Measurements from ENCODE around the gene PHTF2.

The PHTF2 gene

DNA sequence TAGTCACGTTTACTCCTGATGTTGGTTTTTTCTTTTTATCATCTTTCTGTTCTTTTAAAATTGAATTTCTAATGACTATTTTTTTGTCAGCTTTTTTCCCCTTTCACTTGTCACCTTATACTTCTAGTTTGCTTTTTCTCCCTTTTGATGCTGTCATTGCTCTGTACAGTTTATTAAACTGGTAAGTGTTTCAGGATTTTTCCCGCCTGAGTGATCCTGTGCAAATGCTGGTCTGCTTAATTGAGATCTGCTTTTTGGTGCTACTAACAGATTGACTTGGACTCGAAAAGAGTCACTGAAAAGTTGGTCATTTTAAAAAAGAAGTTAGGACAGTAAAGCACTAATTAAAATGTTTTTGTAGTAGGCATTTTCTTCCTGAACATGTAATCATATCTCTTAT, 95.2 kb downstream of the PHTF2 start:
- Histone ChIP-seq H3K4me2 (ENCODE audit: low read length) (peak overlapping the region; percentile 54), H3K9me2 (replicated peaks; ENCODE audit: control insufficient read depth, low read length) (no peaks in the 10 kb centered on the region), H3K4me1 (ENCODE audit: control insufficient read depth, low read length) (peaks cover 59% of the 10 kb centered on the region), H3K27me3 (ENCODE audit: control insufficient read depth, low read length) (no peaks in the 10 kb centered on the region), H3K36me3 (ENCODE audit: control insufficient read depth, low read length) (peaks cover 3% of the 10 kb centered on the region; the same call in 1 of the 2 replicates), H3F3A (ENCODE audit: control insufficient read depth, insufficient read depth) (peaks cover 24% of the 10 kb centered on the region), H3K4me3 (ENCODE audit: low read length) (peak overlapping the region; percentile 36), H3K27ac (ENCODE audit: low read depth, low read length) (peak overlapping the region; percentile 70), H4K20me1 (ENCODE audit: control insufficient read depth, insufficient read depth, low read depth, low read length) (no peaks in the 10 kb centered on the region), H3K9me3 (ENCODE audit: control insufficient read depth, insufficient read depth, low read length) (no peaks in the 10 kb centered on the region), H3K79me2 (ENCODE audit: control insufficient read depth, low read length) (peaks cover 63% of the 10 kb centered on the region)
- no peak for TF ChIP-seq EZH2phosphoT487 (IDR thresholded peaks at IDR 0.05; ENCODE audit: borderline replicate concordance, low read length)
- TF ChIP-seq, protein P1, sequence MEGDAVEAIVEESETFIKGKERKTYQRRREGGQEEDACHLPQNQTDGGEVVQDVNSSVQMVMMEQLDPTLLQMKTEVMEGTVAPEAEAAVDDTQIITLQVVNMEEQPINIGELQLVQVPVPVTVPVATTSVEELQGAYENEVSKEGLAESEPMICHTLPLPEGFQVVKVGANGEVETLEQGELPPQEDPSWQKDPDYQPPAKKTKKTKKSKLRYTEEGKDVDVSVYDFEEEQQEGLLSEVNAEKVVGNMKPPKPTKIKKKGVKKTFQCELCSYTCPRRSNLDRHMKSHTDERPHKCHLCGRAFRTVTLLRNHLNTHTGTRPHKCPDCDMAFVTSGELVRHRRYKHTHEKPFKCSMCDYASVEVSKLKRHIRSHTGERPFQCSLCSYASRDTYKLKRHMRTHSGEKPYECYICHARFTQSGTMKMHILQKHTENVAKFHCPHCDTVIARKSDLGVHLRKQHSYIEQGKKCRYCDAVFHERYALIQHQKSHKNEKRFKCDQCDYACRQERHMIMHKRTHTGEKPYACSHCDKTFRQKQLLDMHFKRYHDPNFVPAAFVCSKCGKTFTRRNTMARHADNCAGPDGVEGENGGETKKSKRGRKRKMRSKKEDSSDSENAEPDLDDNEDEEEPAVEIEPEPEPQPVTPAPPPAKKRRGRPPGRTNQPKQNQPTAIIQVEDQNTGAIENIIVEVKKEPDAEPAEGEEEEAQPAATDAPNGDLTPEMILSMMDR (IDR thresholded peaks at IDR 0.05; ENCODE audit: low read depth, low read length, poor library complexity, severe bottlenecking) = no peak

DNA sequence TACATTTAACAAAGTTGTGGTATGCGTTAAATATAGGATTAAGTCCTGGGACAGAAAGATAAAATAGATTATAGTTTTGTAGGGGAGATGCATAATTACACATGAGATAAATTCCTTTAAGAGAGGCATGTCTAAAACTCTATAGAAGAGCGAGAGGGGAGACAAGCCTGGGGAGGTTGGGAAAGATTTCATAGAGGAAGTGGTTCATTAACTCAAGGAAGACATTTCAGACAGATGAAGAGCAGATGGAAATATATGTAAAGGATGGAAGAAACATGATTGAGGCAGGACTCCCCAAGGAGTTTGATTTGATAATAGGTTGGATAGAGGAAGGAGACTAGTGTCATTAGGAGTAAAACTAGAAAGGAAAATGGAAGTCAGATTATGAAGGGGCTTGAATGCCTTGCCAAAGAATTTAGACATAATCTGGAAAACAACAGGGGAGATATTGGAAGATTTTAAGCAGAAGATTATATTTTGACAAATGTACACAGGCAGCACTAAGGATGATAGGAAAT, 96.1 kb downstream of the PHTF2 start:
- Histone ChIP-seq H4K20me1 (ENCODE audit: control insufficient read depth, insufficient read depth, low read depth, low read length) (no peaks in the 10 kb centered on the region), H3K9me3 (ENCODE audit: control insufficient read depth, insufficient read depth, low read length) (no peaks in the 10 kb centered on the region), H3K79me2 (ENCODE audit: control insufficient read depth, low read length) (peaks cover 58% of the 10 kb centered on the region), H3K9me2 (replicated peaks; ENCODE audit: control insufficient read depth, low read length) (no peaks in the 10 kb centered on the region), H3K4me3 (ENCODE audit: low read length) (peak overlapping the region; percentile 36), H3K4me2 (ENCODE audit: low read length) (peak overlapping the region; percentile 54), H3K27me3 (ENCODE audit: control insufficient read depth, low read length) (no peaks in the 10 kb centered on the region), H3F3A (ENCODE audit: control insufficient read depth, insufficient read depth) (peaks cover 18% of the 10 kb centered on the region), H3K36me3 (ENCODE audit: control insufficient read depth, low read length) (peaks cover 3% of the 10 kb centered on the region; the same call in 1 of the 2 replicates), H3K27ac (ENCODE audit: low read depth, low read length) (peak overlapping the region; percentile 70), H3K4me1 (ENCODE audit: control insufficient read depth, low read length) (peaks cover 59% of the 10 kb centered on the region)
- TF ChIP-seq, protein P1 (IDR thresholded peaks at IDR 0.05; ENCODE audit: low read depth, low read length, poor library complexity, severe bottlenecking) = no peak
- TF ChIP-seq EZH2phosphoT487 (IDR thresholded peaks at IDR 0.05; ENCODE audit: borderline replicate concordance, low read length) = no peak

DNA sequence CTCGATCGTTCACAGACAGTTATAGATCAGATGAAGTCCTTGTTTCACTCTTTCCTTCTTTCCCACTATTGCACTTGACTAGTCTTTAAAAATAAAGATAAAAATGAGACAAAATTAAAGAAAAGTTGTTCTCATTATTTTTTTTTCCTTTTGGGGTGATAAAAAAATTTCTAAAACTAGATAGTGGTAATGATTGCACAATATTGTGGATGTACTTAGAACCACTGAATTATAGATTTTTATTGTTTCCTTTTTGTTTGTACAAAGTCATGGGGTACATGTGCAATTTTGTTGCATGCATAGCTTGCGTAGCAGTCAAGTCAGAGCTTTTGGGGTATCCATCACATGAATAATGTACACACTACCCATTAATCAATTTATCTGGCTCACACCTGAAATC, 97.3 kb downstream of the PHTF2 start:
- TF ChIP-seq, protein P1 (IDR thresholded peaks at IDR 0.05; ENCODE audit: low read depth, low read length, poor library complexity, severe bottlenecking) = no peak
- no peak for TF ChIP-seq EZH2phosphoT487 (IDR thresholded peaks at IDR 0.05; ENCODE audit: borderline replicate concordance, low read length)
- Histone ChIP-seq H3K9me3 (ENCODE audit: control insufficient read depth, insufficient read depth, low read length) (no peaks in the 10 kb centered on the region), H3K4me3 (ENCODE audit: low read length) (no peak overlapping the region), H3K9me2 (replicated peaks; ENCODE audit: control insufficient read depth, low read length) (no peaks in the 10 kb centered on the region), H3K4me1 (ENCODE audit: control insufficient read depth, low read length) (peaks cover 56% of the 10 kb centered on the region), H3K4me2 (ENCODE audit: low read length) (no peak overlapping the region), H3K27me3 (ENCODE audit: control insufficient read depth, low read length) (no peaks in the 10 kb centered on the region), H3K36me3 (ENCODE audit: control insufficient read depth, low read length) (peaks cover 7% of the 10 kb centered on the region), H3K27ac (ENCODE audit: low read depth, low read length) (no peak overlapping the region), H3K79me2 (ENCODE audit: control insufficient read depth, low read length) (peaks cover 56% of the 10 kb centered on the region), H3F3A (ENCODE audit: control insufficient read depth, insufficient read depth) (peaks cover 11% of the 10 kb centered on the region; the same call in 1 of the 2 replicates), H4K20me1 (ENCODE audit: control insufficient read depth, insufficient read depth, low read depth, low read length) (no peaks in the 10 kb centered on the region)
